HCT116 (cell line): ENCODE measurements around the gene CCDC201. TPM values are rescaled to one million over a fixed set of nuclear protein-coding genes. Genes with fewer than 3 reads are reported as not detected.
A peak's percentile ranks its signal among the peaks of the same experiment; 100 is the strongest.

Experiments used
- ATAC-seq: fragments of 200-7000 bp; cut with Tn5 transposase; 2 replicates; pipeline ENCODE4 v1.9.1; 2020; ENCODE audit warnings: mild to moderate bottlenecking, moderate library complexity
- BruUV-seq: library from RNA; stranded (reverse); fragments of 400-500 nt; replicated peaks from 2 replicates; lab custom pipeline; 2021; lab: Mats Ljungman, UMichigan
- CTCF ChIA-PET: fragments of 300-600 bp; sonication (Branson Sonifier 250); formaldehyde crosslinking; loops from one replicate; lab custom pipeline; 2021; ENCODE audit warnings: antibody characterized with exemption; lab: Charles Lee
- POLR2A ChIA-PET: fragments of 300-600, 350-600 bp; sonication (Branson Sonifier 250); formaldehyde crosslinking; loops from one replicate; lab custom pipeline; 2021; ENCODE audit warnings: antibody characterized with exemption; lab: Charles Lee
- RAD21 ChIA-PET, 2 experiments: fragments of 300-600 bp; sonication (Branson Sonifier 250); formaldehyde crosslinking; loops; one replicate each; lab custom pipeline; 2023; ENCODE audit warnings: low total read pairs in 2 of 2; ENCODE audit not compliant: uncharacterized antibody in 2 of 2, unreplicated experiment in 2 of 2, low non-redundant PET in 1 of 2; lab: Charles Lee
- DNase-seq: peaks from one replicate; pipeline ENCODE4 v3.0.0-alpha.2; 2010; ENCODE audit warnings: low read depth, low spot score
- H2AFZ ChIP-seq: fragments of 200-600 bp; shearing (Covaris generic), sonication (generic); 2 replicates; pipeline ENCODE4 v1.6.1; 2017; ENCODE audit warnings: low read depth, mixed run types, mixed read lengths, antibody characterized with exemption, low read length; ENCODE audit not compliant: poor library complexity, severe bottlenecking
- H3K27ac ChIP-seq: 2 replicates; pipeline ENCODE4 v1.5.1; 2012; ENCODE audit warnings: low read depth, low read length
- H3K27me3 ChIP-seq: fragments of 200-600 bp; sonication (generic); 2 replicates; pipeline ENCODE4 v1.6.1; 2016; ENCODE audit warnings: mixed run types, low read length, mixed read lengths; ENCODE audit not compliant: insufficient read depth
- H3K36me3 ChIP-seq, 2 experiments: fragments of 200-500 bp in 1 of 2; fragments of 200-600 bp in 1 of 2; sonication (Bioruptor generic) in 1 of 2; sonication (generic) in 1 of 2; 2 replicates each; pipeline versions ENCODE4 v1.5.1 to v1.6.1; 2014 to 2016; ENCODE audit warnings: low read length in 2 of 2, inconsistent platforms in 1 of 2, mixed read lengths in 1 of 2, mixed run types in 1 of 2; ENCODE audit not compliant: insufficient read depth in 2 of 2, control insufficient read depth in 1 of 2
- H3K4me1 ChIP-seq, 2 experiments: fragments of 200-600 bp in 1 of 2; sonication (generic) in 1 of 2; 2 replicates each; pipeline versions ENCODE4 v1.5.1 to v1.6.1; 2012 to 2017; ENCODE audit warnings: low read length in 2 of 2, inconsistent platforms in 1 of 2, mild to moderate bottlenecking in 1 of 2, mixed read lengths in 1 of 2, mixed run types in 1 of 2, moderate library complexity in 1 of 2; ENCODE audit not compliant: insufficient read depth in 2 of 2, control insufficient read depth in 1 of 2
- H3K4me2 ChIP-seq: fragments of 200-600 bp; sonication (generic); 2 replicates; pipeline ENCODE4 v1.6.1; 2017; ENCODE audit warnings: mixed run types, low read length, mixed read lengths
- H3K4me3 ChIP-seq, 2 experiments: fragments of 200-600 bp in 1 of 2; sonication (generic) in 1 of 2; replicated peaks in 1 of 2; 2 replicates each; pipeline ENCODE4 v1.5.1; 2011 to 2016; ENCODE audit warnings: low read length in 2 of 2, control low read depth in 1 of 2, low read depth in 1 of 2, mild to moderate bottlenecking in 1 of 2, mixed read lengths in 1 of 2, mixed run types in 1 of 2
- H3K79me2 ChIP-seq: fragments of 200-600 bp; sonication (generic); 2 replicates; pipeline ENCODE4 v1.6.1; 2017; ENCODE audit warnings: mild to moderate bottlenecking, mixed run types, low read length, moderate library complexity, mixed read lengths; ENCODE audit not compliant: insufficient read depth
- H3K9ac ChIP-seq: fragments of 200-600 bp; sonication (generic); 2 replicates; pipeline ENCODE4 v1.6.1; 2016; ENCODE audit warnings: low read length, mixed read lengths
- H3K9me2 ChIP-seq: fragments of 200-600 bp; sonication (generic), shearing (Covaris generic); 2 replicates; pipeline ENCODE4 v1.6.1; 2017; ENCODE audit warnings: mixed run types, mild to moderate bottlenecking, moderate library complexity; ENCODE audit not compliant: insufficient read depth
- H3K9me3 ChIP-seq, 2 experiments: fragments of 200-500 bp in 1 of 2; fragments of 200-600 bp in 1 of 2; sonication (Bioruptor generic) in 1 of 2; sonication (generic) in 1 of 2; 2 replicates each; pipeline ENCODE4 v1.6.1; 2014 to 2017; ENCODE audit warnings: low read length in 2 of 2, mixed read lengths in 2 of 2, inconsistent platforms in 1 of 2, low read depth in 1 of 2, mild to moderate bottlenecking in 1 of 2, mixed run types in 1 of 2, moderate library complexity in 1 of 2; ENCODE audit not compliant: control insufficient read depth in 1 of 2, insufficient read depth in 1 of 2
- H4K20me1 ChIP-seq: fragments of 200-600 bp; sonication (generic), shearing (Covaris generic); 2 replicates; pipeline ENCODE4 v1.6.1; 2017; ENCODE audit warnings: mixed run types, mild to moderate bottlenecking, moderate library complexity; ENCODE audit not compliant: insufficient read depth
- CBX3 ChIP-seq: IDR thresholded peaks from 2 replicates; pipeline ENCODE4 v1.6.1; 2012; ENCODE audit warnings: low read depth
- FOSL1 ChIP-seq: IDR thresholded peaks from 2 replicates; pipeline ENCODE4 v1.6.1; 2012; ENCODE audit warnings: low read depth
- JUND ChIP-seq: IDR thresholded peaks from 2 replicates; pipeline ENCODE4 v1.6.1; 2012
- POLR2AphosphoS5 ChIP-seq: IDR thresholded peaks from 2 replicates; pipeline ENCODE4 v1.6.1; 2011; ENCODE audit warnings: mild to moderate bottlenecking, low read depth, low read length, moderate library complexity
- RAD21 ChIP-seq: IDR thresholded peaks from 2 replicates; pipeline ENCODE4 v1.6.1; 2012; ENCODE audit warnings: low read depth, mild to moderate bottlenecking
- SP1 ChIP-seq: IDR thresholded peaks from 2 replicates; pipeline ENCODE4 v1.6.1; 2012; ENCODE audit warnings: low read depth
- intact Hi-C: fragments of 100-400 bp; cut with micrococcal nuclease; formaldehyde crosslinking; loops from 2 replicates; pipeline ENCODE4 v1.10.0; 2022
- total RNA-seq: library from RNA; stranded (reverse); gene quantifications from one replicate; pipeline ENCODE4 v1.2.1, GENCODE V29; 2021; ENCODE audit not compliant: unreplicated experiment
- TF ChIP-seq, protein P1 (sequence below): IDR thresholded peaks from 2 replicates; pipeline ENCODE4 v1.6.1; 2012; ENCODE audit warnings: low read depth
- TF ChIP-seq, protein P2 (sequence below), 3 experiments: fragments of 200-600 bp in 1 of 3; sonication (generic) in 1 of 3; IDR thresholded peaks in 2 of 3; conservative IDR thresholded peaks in 1 of 3; 2 replicates each; pipeline ENCODE4 v1.5.1; 2012 to 2017; ENCODE audit warnings: low read depth in 2 of 3, low read length in 2 of 3, antibody characterized with exemption in 1 of 3, borderline replicate concordance in 1 of 3, control low read depth in 1 of 3, mild to moderate bottlenecking in 1 of 3, mixed read lengths in 1 of 3, mixed run types in 1 of 3, moderate library complexity in 1 of 3; ENCODE audit not compliant: insufficient read depth in 1 of 3
- TF ChIP-seq, protein P3 (sequence below): IDR thresholded peaks from 2 replicates; pipeline ENCODE4 v1.6.1; 2011; ENCODE audit warnings: mild to moderate bottlenecking, low read length, moderate library complexity; ENCODE audit not compliant: insufficient replicate concordance; ENCODE audit errors: extremely low read depth

Gene CCDC201
- total RNA-seq, 1 experiment from 2014 or later = not detected

DNA sequence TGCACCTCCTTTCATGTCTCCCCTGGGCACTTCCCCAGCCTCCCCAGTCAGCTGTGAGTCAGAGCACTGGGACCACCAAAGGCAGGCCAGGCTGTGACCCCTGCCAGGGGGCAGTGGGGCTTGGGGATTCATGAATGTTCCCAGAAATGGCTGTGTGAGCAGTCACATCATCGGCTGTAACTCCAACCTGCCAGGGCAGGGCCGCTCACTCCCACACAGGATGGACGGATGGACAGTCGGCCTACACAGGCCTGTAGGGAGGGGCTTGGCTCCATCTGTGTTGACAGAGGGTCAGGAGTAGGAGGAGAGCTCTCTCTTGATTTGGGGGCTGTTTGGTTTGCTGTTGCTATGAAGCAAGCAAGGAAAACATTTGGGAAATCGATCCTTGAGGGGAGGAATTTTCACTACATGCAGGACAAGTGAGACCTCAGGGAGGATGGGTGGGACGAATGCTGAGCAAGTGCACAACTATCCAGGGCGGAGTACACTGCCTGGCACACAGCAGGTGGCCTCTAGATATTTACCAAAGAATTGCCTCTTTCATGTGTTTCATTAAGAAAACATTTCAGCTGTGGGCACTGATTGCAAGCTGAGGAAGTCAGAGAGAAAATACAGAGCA lies 12.5 kb upstream of the CCDC201 start (continued):
- TF ChIP-seq, protein P1, sequence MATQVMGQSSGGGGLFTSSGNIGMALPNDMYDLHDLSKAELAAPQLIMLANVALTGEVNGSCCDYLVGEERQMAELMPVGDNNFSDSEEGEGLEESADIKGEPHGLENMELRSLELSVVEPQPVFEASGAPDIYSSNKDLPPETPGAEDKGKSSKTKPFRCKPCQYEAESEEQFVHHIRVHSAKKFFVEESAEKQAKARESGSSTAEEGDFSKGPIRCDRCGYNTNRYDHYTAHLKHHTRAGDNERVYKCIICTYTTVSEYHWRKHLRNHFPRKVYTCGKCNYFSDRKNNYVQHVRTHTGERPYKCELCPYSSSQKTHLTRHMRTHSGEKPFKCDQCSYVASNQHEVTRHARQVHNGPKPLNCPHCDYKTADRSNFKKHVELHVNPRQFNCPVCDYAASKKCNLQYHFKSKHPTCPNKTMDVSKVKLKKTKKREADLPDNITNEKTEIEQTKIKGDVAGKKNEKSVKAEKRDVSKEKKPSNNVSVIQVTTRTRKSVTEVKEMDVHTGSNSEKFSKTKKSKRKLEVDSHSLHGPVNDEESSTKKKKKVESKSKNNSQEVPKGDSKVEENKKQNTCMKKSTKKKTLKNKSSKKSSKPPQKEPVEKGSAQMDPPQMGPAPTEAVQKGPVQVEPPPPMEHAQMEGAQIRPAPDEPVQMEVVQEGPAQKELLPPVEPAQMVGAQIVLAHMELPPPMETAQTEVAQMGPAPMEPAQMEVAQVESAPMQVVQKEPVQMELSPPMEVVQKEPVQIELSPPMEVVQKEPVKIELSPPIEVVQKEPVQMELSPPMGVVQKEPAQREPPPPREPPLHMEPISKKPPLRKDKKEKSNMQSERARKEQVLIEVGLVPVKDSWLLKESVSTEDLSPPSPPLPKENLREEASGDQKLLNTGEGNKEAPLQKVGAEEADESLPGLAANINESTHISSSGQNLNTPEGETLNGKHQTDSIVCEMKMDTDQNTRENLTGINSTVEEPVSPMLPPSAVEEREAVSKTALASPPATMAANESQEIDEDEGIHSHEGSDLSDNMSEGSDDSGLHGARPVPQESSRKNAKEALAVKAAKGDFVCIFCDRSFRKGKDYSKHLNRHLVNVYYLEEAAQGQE = no peak
- TF ChIP-seq FOSL1 (peak; percentile 20; the same call in 1 of the 2 replicates), JUND (peak; percentile 21; the same call in 1 of the 2 replicates)

DNA sequence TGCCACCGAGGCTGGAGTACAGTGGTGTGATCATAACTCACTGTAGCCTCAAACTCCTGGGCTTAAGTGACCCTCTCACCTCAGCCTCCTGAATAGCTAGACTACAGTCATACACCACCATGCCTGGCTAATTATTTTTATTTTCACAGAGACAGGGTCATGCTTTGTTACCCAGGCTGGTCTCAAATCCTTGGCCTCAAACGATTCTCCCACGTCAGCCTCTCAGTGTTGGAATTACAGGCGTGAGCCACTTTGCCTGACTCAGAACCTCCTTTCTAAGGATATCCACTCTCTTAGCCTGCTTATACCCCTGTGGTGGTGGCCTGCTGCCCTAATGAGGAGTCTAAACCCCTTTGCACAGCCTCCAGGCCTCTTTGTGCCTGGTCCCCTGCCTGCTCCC lies 11.3 kb upstream of the CCDC201 start:
- Histone ChIP-seq H3K27ac (no peak overlapping the region), H3K9me3 (no peaks in the 10 kb centered on the region), H3K4me2 (no peak overlapping the region), H3K9me2 (no peaks in the 10 kb centered on the region), H3K4me3 (no peak overlapping the region), H3K79me2 (no peaks in the 10 kb centered on the region), H3K36me3 (no peaks in the 10 kb centered on the region), H4K20me1 (no peaks in the 10 kb centered on the region), H3K27me3 (no peaks in the 10 kb centered on the region), H3K9ac (no peak overlapping the region), H3K4me1 (peaks cover 12 to 16% of the 10 kb centered on the region in 2 experiments), H2AFZ (no peak overlapping the region)
- ATAC-seq = no peak
- ChIA-PET POLR2A (no interaction called here), CTCF (no interaction called here), RAD21 (no interaction called here)
- BruUV-seq = no TSS peak
- intact Hi-C loops = no loop called here
- DNase-seq = no peak
- no peak for TF ChIP-seq FOSL1
- TF ChIP-seq, protein P2, sequence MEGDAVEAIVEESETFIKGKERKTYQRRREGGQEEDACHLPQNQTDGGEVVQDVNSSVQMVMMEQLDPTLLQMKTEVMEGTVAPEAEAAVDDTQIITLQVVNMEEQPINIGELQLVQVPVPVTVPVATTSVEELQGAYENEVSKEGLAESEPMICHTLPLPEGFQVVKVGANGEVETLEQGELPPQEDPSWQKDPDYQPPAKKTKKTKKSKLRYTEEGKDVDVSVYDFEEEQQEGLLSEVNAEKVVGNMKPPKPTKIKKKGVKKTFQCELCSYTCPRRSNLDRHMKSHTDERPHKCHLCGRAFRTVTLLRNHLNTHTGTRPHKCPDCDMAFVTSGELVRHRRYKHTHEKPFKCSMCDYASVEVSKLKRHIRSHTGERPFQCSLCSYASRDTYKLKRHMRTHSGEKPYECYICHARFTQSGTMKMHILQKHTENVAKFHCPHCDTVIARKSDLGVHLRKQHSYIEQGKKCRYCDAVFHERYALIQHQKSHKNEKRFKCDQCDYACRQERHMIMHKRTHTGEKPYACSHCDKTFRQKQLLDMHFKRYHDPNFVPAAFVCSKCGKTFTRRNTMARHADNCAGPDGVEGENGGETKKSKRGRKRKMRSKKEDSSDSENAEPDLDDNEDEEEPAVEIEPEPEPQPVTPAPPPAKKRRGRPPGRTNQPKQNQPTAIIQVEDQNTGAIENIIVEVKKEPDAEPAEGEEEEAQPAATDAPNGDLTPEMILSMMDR (IDR thresholded peaks at IDR 0.05 in 2 of 3, conservative IDR thresholded peaks at IDR 0.05 in 1 of 3; ENCODE audit: borderline replicate concordance in 1 of 3, insufficient read depth in 1 of 3, low read depth in 2 of 3, low read length in 2 of 3) = no peak
- TF ChIP-seq, protein P3, sequence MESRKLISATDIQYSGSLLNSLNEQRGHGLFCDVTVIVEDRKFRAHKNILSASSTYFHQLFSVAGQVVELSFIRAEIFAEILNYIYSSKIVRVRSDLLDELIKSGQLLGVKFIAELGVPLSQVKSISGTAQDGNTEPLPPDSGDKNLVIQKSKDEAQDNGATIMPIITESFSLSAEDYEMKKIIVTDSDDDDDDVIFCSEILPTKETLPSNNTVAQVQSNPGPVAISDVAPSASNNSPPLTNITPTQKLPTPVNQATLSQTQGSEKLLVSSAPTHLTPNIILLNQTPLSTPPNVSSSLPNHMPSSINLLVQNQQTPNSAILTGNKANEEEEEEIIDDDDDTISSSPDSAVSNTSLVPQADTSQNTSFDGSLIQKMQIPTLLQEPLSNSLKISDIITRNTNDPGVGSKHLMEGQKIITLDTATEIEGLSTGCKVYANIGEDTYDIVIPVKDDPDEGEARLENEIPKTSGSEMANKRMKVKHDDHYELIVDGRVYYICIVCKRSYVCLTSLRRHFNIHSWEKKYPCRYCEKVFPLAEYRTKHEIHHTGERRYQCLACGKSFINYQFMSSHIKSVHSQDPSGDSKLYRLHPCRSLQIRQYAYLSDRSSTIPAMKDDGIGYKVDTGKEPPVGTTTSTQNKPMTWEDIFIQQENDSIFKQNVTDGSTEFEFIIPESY = no peak
- no peak for TF ChIP-seq SP1
- TF ChIP-seq POLR2AphosphoS5 = no peak
- no peak for TF ChIP-seq CBX3
- no peak for TF ChIP-seq RAD21
